GM19452 (cell line): ENCODE measurements around the gene CPLX1.
"Not testable (repeated sequence)": the region's sequence is repeated elsewhere in the genome, so short reads cannot be mapped to it uniquely, and the experiment has no call there.

Source experiments
- ATAC-seq: cut with Tn5 transposase; IDR thresholded peaks from one replicate; pipeline ENCODE4 v1.9.1; 2021; ENCODE audit not compliant: unreplicated experiment

CPLX1 gene

GRCh38 chr4:740656-741282 is 85.2 kb downstream of the CPLX1 start:
- no peak for ATAC-seq

GRCh38 chr4:740011-740410 is 85.9 kb downstream of the CPLX1 start:
- no peak for ATAC-seq

GRCh38 chr4:739569-739968 is 86.4 kb downstream of the CPLX1 start:
- ATAC-seq, result no peak

- ATAC-seq, result no peak
Observed at GRCh38 chr4:738781-739280, 87.1 kb downstream of the CPLX1 start.

- ATAC-seq, result not testable (repeated sequence)
Observed at GRCh38 chr4:736561-736960, 89.4 kb downstream of the CPLX1 start.

GRCh38 chr4:735583-735982 is 90.3 kb downstream of the CPLX1 start:
- ATAC-seq, result no peak
